ENCODE results near the gene SLC38A9. TPM values are rescaled to one million over a fixed set of nuclear protein-coding genes. Genes with fewer than 3 reads are reported as not detected.

Gene SLC38A9
- polyA plus RNA-seq, 1 donor (not counting 4 experiments of a cell fraction or from before 2014, with no cell fraction given): 43.3 TPM

GRCh38 chr5:55625913-55626312 lies 86.2 kb downstream of the SLC38A9 start:
- H3K79me2 ChIP-seq (ENCODE audit: control insufficient read depth, insufficient read depth, low read length): no peaks in the 10 kb centered on the region
- TF ChIP-seq CTCF (optimal IDR thresholded peaks at IDR 0.05 in 1 of 3, IDR thresholded peaks at IDR 0.05 in 1 of 3, conservative IDR thresholded peaks at IDR 0.05 in 1 of 3; ENCODE audit: extremely low read depth in 1 of 3, insufficient read depth in 2 of 3, low read length in 3 of 3): no peak
- no peak for TF ChIP-seq EZH2 (IDR thresholded peaks at IDR 0.05; ENCODE audit: low read length)
- H3K9me1 ChIP-seq (ENCODE audit: control insufficient read depth, extremely low read depth, insufficient read depth, low read length): no peaks in the 10 kb centered on the region
- H3K4me3 ChIP-seq (ENCODE audit: control insufficient read depth in 2 of 3, extremely low read depth in 1 of 3, insufficient read depth in 2 of 3, low read depth in 1 of 3, low read length in 3 of 3): no peak overlapping the region
- dilution Hi-C loops (cut with MboI; ENCODE audit: extremely low pct_ligation_motif_present, low sequenced_read_pairs): no loop called here
- H3K4me2 ChIP-seq (ENCODE audit: control insufficient read depth, extremely low read depth, insufficient read depth, low read depth, low read length): no peak overlapping the region
- DNase-seq (ENCODE audit: low read depth, low spot score): no peak
- H3K36me3 ChIP-seq (ENCODE audit: control insufficient read depth in 2 of 2, extremely low read depth in 1 of 2, insufficient read depth in 2 of 2, low read length in 2 of 2): no peaks in the 10 kb centered on the region
- no peaks in the 10 kb centered on the region for H3K4me1 ChIP-seq (ENCODE audit: control insufficient read depth, extremely low read depth, insufficient read depth, low read length)
- H4K20me1 ChIP-seq (ENCODE audit: control insufficient read depth, extremely low read depth, insufficient read depth, low read length): no peaks in the 10 kb centered on the region
- no peaks in the 10 kb centered on the region for H3K27me3 ChIP-seq (ENCODE audit: control insufficient read depth, extremely low read depth, insufficient read depth, low read length)
- no peak overlapping the region for H3K9ac ChIP-seq (ENCODE audit: control insufficient read depth, extremely low read depth, insufficient read depth, low read length)
- H3K9me3 ChIP-seq (ENCODE audit: control insufficient read depth, low read depth, low read length): no peaks in the 10 kb centered on the region
- H2AFZ ChIP-seq (ENCODE audit: control insufficient read depth, low read length): no peak overlapping the region
- no peak overlapping the region for H3K27ac ChIP-seq (ENCODE audit: control insufficient read depth, insufficient read depth, low read length)
- no peak for FAIRE-seq

GRCh38 chr5:55625589-55625909 lies 86.6 kb downstream of the SLC38A9 start:
- Histone ChIP-seq H3K4me1 (ENCODE audit: control insufficient read depth, extremely low read depth, insufficient read depth, low read length) (no peaks in the 10 kb centered on the region), H3K9me1 (ENCODE audit: control insufficient read depth, extremely low read depth, insufficient read depth, low read length) (no peaks in the 10 kb centered on the region), H3K79me2 (ENCODE audit: control insufficient read depth, insufficient read depth, low read length) (no peaks in the 10 kb centered on the region), H4K20me1 (ENCODE audit: control insufficient read depth, extremely low read depth, insufficient read depth, low read length) (no peaks in the 10 kb centered on the region), H3K36me3 (ENCODE audit: control insufficient read depth in 2 of 2, extremely low read depth in 1 of 2, insufficient read depth in 2 of 2, low read length in 2 of 2) (no peaks in the 10 kb centered on the region), H3K9ac (ENCODE audit: control insufficient read depth, extremely low read depth, insufficient read depth, low read length) (no peak overlapping the region), H3K4me3 (ENCODE audit: control insufficient read depth in 2 of 3, extremely low read depth in 1 of 3, insufficient read depth in 2 of 3, low read depth in 1 of 3, low read length in 3 of 3) (no peak overlapping the region), H3K27ac (ENCODE audit: control insufficient read depth, insufficient read depth, low read length) (no peak overlapping the region), H3K4me2 (ENCODE audit: control insufficient read depth, extremely low read depth, insufficient read depth, low read depth, low read length) (no peak overlapping the region), H3K9me3 (ENCODE audit: control insufficient read depth, low read depth, low read length) (no peaks in the 10 kb centered on the region), H3K27me3 (ENCODE audit: control insufficient read depth, extremely low read depth, insufficient read depth, low read length) (no peaks in the 10 kb centered on the region), H2AFZ (ENCODE audit: control insufficient read depth, low read length) (no peak overlapping the region)
- no peak for TF ChIP-seq EZH2 (IDR thresholded peaks at IDR 0.05; ENCODE audit: low read length)
- TF ChIP-seq CTCF (optimal IDR thresholded peaks at IDR 0.05 in 1 of 3, IDR thresholded peaks at IDR 0.05 in 1 of 3, conservative IDR thresholded peaks at IDR 0.05 in 1 of 3; ENCODE audit: extremely low read depth in 1 of 3, insufficient read depth in 2 of 3, low read length in 3 of 3): no peak
- dilution Hi-C loops (cut with MboI; ENCODE audit: extremely low pct_ligation_motif_present, low sequenced_read_pairs): no loop called here
- DNase-seq (ENCODE audit: low read depth, low spot score) (no peak), FAIRE-seq (no peak)

Measured in keratinocyte (primary cell).